Ascending aorta (tissue), 2 donors: ENCODE results near the gene MRPL57. TPM values are rescaled to one million over a fixed set of nuclear protein-coding genes. Genes with fewer than 3 reads are reported as not detected.
"Not testable (repeated sequence)": the region's sequence is repeated elsewhere in the genome, so short reads cannot be mapped to it uniquely, and the experiment has no call there.

Experiments used
- DNase-seq, 2 donors: peaks; one replicate each; pipeline ENCODE4 v3.0.0-alpha.2; 2019; ENCODE audit warnings: low spot score in 2 of 2
- H3K27ac ChIP-seq, 2 donors: fragments of 200-600 bp; sonication (generic); one replicate each; pipeline ENCODE4 v1.5.1; 2016 to 2017; ENCODE audit warnings: mild to moderate bottlenecking in 1 of 2
- H3K27me3 ChIP-seq: fragments of 200-600 bp; sonication (generic); one replicate; pipeline ENCODE4 v1.5.1; 2017
- H3K36me3 ChIP-seq, 2 donors: fragments of 200-600 bp; sonication (generic); one replicate each; pipeline ENCODE4 v1.5.1; 2016
- H3K4me1 ChIP-seq, 2 donors: fragments of 200-600 bp; sonication (generic); one replicate each; pipeline ENCODE4 v1.5.1; 2016 to 2017; ENCODE audit warnings: mild to moderate bottlenecking in 1 of 2
- H3K4me3 ChIP-seq, 2 donors: fragments of 200-600 bp; sonication (generic); one replicate each; pipeline ENCODE4 v1.5.1; 2016 to 2017; ENCODE audit warnings: mild to moderate bottlenecking in 1 of 2
- H3K9me3 ChIP-seq, 2 donors: fragments of 200-600 bp; sonication (generic); one replicate each; pipeline ENCODE4 v1.5.1; 2016
- CTCF ChIP-seq, 3 experiments: fragments of 200-600 bp in 2 of 3; fragments of 450-650 bp in 1 of 3; sonication (generic) in 2 of 3; IDR thresholded peaks; one replicate each; pipeline ENCODE4 v1.5.1; 2016 to 2019; ENCODE audit warnings: antibody characterized with exemption in 3 of 3, mild to moderate bottlenecking in 1 of 3, moderate library complexity in 1 of 3
- intact Hi-C: fragments of 100-400 bp; cut with DNase I; formaldehyde crosslinking; loops from one replicate; pipeline ENCODE4 v1.15.1; 2023
- total RNA-seq: library from RNA; depleted of rRNA; stranded (reverse); fragments of >200 nt; gene quantifications from one replicate; pipeline ENCODE4 v1.1.0, GENCODE V29; 2016

Gene MRPL57
- total RNA-seq, 1 donor from 2014 or later: 36.7 TPM

- peak overlapping the region; percentile 82 to 89 for H3K4me3 ChIP-seq
- peak overlapping the region in 1 of 2 donors; percentile 95 for H3K27ac ChIP-seq
- intact Hi-C loops: loop anchor here (1.0 to 5.0 kb wide), 5 partner anchors 121 to 427 kb away; partner anchors contain the start of genes MICU2 and ZDHHC20
- H3K9me3 ChIP-seq: no peaks in the 10 kb centered on the region
- H3K4me1 ChIP-seq: peaks cover 0 to 6% of the 10 kb centered on the region in 2 donors
- no peak for TF ChIP-seq CTCF (IDR thresholded peaks at IDR 0.05)
- no peaks in the 10 kb centered on the region for H3K36me3 ChIP-seq
- H3K27me3 ChIP-seq: no peaks in the 10 kb centered on the region
- no peak for DNase-seq
Observed at GRCh38 chr13:21175656-21176214, 723 bp upstream of the MRPL57 start.

- H3K27ac ChIP-seq: peak overlapping the region; percentile 94 to 95
- H3K4me3 ChIP-seq: peak overlapping the region; percentile 82 to 89
- H3K27me3 ChIP-seq: no peaks in the 10 kb centered on the region
- H3K36me3 ChIP-seq: no peaks in the 10 kb centered on the region
- H3K4me1 ChIP-seq: peaks cover 0 to 6% of the 10 kb centered on the region in 2 donors
- no peak for DNase-seq
- intact Hi-C loops: loop anchor here (1.0 to 5.0 kb wide), 5 partner anchors 120 to 425 kb away; partner anchors contain the start of genes MICU2 and ZDHHC20
- no peak for TF ChIP-seq CTCF (IDR thresholded peaks at IDR 0.05)
- H3K9me3 ChIP-seq: no peaks in the 10 kb centered on the region
Observed at GRCh38 chr13:21176982-21177284, 475 bp downstream of the MRPL57 start.

- no peak for TF ChIP-seq CTCF (IDR thresholded peaks at IDR 0.05)
Observed at GRCh38 chr13:21181671-21182070, 5.2 kb downstream of the MRPL57 start.

GRCh38 chr13:21186410-21186809 is 10.0 kb downstream of the MRPL57 start:
- H3K9me3 ChIP-seq, H3K27ac ChIP-seq, H3K4me3 ChIP-seq, H3K4me1 ChIP-seq, DNase-seq, H3K27me3 ChIP-seq, H3K36me3 ChIP-seq, intact Hi-C loops: not testable (repeated sequence)

More at GRCh38 chr13:21181671-21182070, 5.2 kb downstream of the MRPL57 start:
- H3K27me3 ChIP-seq: no peaks in the 10 kb centered on the region
- H3K9me3 ChIP-seq: no peaks in the 10 kb centered on the region
- H3K4me3 ChIP-seq: no peak overlapping the region
- H3K27ac ChIP-seq: no peak overlapping the region
- DNase-seq: no peak
- H3K36me3 ChIP-seq: no peaks in the 10 kb centered on the region
- H3K4me1 ChIP-seq: peaks cover 0 to 6% of the 10 kb centered on the region in 2 donors
- intact Hi-C loops: no loop called here

- H3K27ac ChIP-seq: not testable (repeated sequence)
Observed at GRCh38 chr13:21194756-21195155, 18.3 kb downstream of the MRPL57 start.

GRCh38 chr13:21197606-21198225 is 21.3 kb downstream of the MRPL57 start:
- DNase-seq, intact Hi-C loops, H3K27me3 ChIP-seq, H3K4me3 ChIP-seq, H3K27ac ChIP-seq, H3K4me1 ChIP-seq, H3K36me3 ChIP-seq, H3K9me3 ChIP-seq: not testable (repeated sequence)

More at GRCh38 chr13:21194756-21195155, 18.3 kb downstream of the MRPL57 start:
- DNase-seq, H3K4me1 ChIP-seq, H3K9me3 ChIP-seq, intact Hi-C loops, H3K4me3 ChIP-seq, H3K36me3 ChIP-seq, H3K27me3 ChIP-seq: not testable (repeated sequence)

GRCh38 chr13:21198391-21198790 is 21.9 kb downstream of the MRPL57 start:
- H3K27ac ChIP-seq, H3K9me3 ChIP-seq, H3K4me1 ChIP-seq, DNase-seq, H3K36me3 ChIP-seq, H3K4me3 ChIP-seq, H3K27me3 ChIP-seq, intact Hi-C loops: not testable (repeated sequence)

- H3K9me3 ChIP-seq, H3K36me3 ChIP-seq, DNase-seq, H3K27ac ChIP-seq, intact Hi-C loops, H3K4me1 ChIP-seq, H3K4me3 ChIP-seq, H3K27me3 ChIP-seq: not testable (repeated sequence)
Observed at GRCh38 chr13:21201456-21202190, 25.2 kb downstream of the MRPL57 start.
